HEK293 (cell line): ENCODE data around the gene TLE6.

Experiments used
- ATF2 ChIP-seq: fragments of 450-650 bp; formaldehyde crosslinking; IDR thresholded peaks from 2 replicates; pipeline ENCODE4 v1.5.1; 2016; ENCODE audit warnings: missing biosample characterization, missing genetic modification characterization, low read depth
- PRDM6 ChIP-seq: fragments of 450-650 bp; formaldehyde crosslinking; IDR thresholded peaks from 2 replicates; pipeline ENCODE4 v1.5.1; 2017; ENCODE audit warnings: missing biosample characterization, missing genetic modification characterization
- REST ChIP-seq: fragments of 450-650 bp; formaldehyde crosslinking; IDR thresholded peaks from 2 replicates; pipeline ENCODE4 v1.5.1; 2016; ENCODE audit warnings: missing biosample characterization, missing genetic modification characterization
- SCRT2 ChIP-seq: fragments of 450-650 bp; formaldehyde crosslinking; IDR thresholded peaks from 2 replicates; pipeline ENCODE4 v1.5.1; 2016; ENCODE audit warnings: missing biosample characterization, missing genetic modification characterization
- SP3 ChIP-seq: fragments of 450-650 bp; formaldehyde crosslinking; IDR thresholded peaks from 2 replicates; pipeline ENCODE4 v1.5.1; 2016; ENCODE audit warnings: missing biosample characterization, missing genetic modification characterization
- SP7 ChIP-seq: fragments of 450-650 bp; formaldehyde crosslinking; IDR thresholded peaks from 2 replicates; pipeline ENCODE4 v1.5.1; 2016; ENCODE audit warnings: missing biosample characterization, missing genetic modification characterization
- TRIM28 ChIP-seq: IDR thresholded peaks from 2 replicates; pipeline ENCODE4 v1.6.1; 2011; ENCODE audit warnings: low read length, control low read depth, borderline replicate concordance
- TSHZ1 ChIP-seq: fragments of 450-650 bp; formaldehyde crosslinking; IDR thresholded peaks from 2 replicates; pipeline ENCODE4 v1.5.1; 2016; ENCODE audit warnings: missing biosample characterization, missing genetic modification characterization, borderline replicate concordance
- ZBTB26 ChIP-seq: fragments of 450-650 bp; formaldehyde crosslinking; optimal IDR thresholded peaks from 2 replicates; pipeline ENCODE3; 2016; ENCODE audit warnings: missing biosample characterization, mild to moderate bottlenecking, missing genetic modification characterization
- ZNF114 ChIP-seq: fragments of 450-650 bp; formaldehyde crosslinking; IDR thresholded peaks from 2 replicates; pipeline ENCODE4 v1.5.0; 2017; ENCODE audit warnings: missing biosample characterization, missing genetic modification characterization
- ZNF155 ChIP-seq: fragments of 450-650 bp; formaldehyde crosslinking; IDR thresholded peaks from 2 replicates; pipeline ENCODE4 v1.5.1; 2016; ENCODE audit warnings: missing biosample characterization, missing genetic modification characterization
- ZNF202 ChIP-seq: fragments of 450-650 bp; formaldehyde crosslinking; IDR thresholded peaks from 2 replicates; pipeline ENCODE4 v1.5.1; 2016; ENCODE audit warnings: missing biosample characterization, missing genetic modification characterization, borderline replicate concordance
- ZNF239 ChIP-seq: fragments of 450-650 bp; formaldehyde crosslinking; IDR thresholded peaks from 2 replicates; pipeline ENCODE4 v1.5.1; 2016; ENCODE audit warnings: missing biosample characterization, missing genetic modification characterization
- ZNF274 ChIP-seq, 2 experiments: fragments of 200-500 bp in 1 of 2; fragments of 450-650 bp in 1 of 2; sonication (Bioruptor generic) in 1 of 2; formaldehyde crosslinking in 1 of 2; IDR thresholded peaks; 2 replicates each; pipeline versions ENCODE4 v1.5.1 to v1.6.1; 2014 to 2016; ENCODE audit warnings: borderline replicate concordance in 1 of 2, inconsistent platforms in 1 of 2, low read length in 1 of 2, missing biosample characterization in 1 of 2, missing genetic modification characterization in 1 of 2
- ZNF433 ChIP-seq: fragments of 450-650 bp; formaldehyde crosslinking; IDR thresholded peaks from 2 replicates; pipeline ENCODE4 v1.5.1; 2016; ENCODE audit warnings: missing biosample characterization, missing genetic modification characterization, low read depth
- ZNF501 ChIP-seq: fragments of 450-650 bp; formaldehyde crosslinking; IDR thresholded peaks from 2 replicates; pipeline ENCODE4 v1.5.1; 2016; ENCODE audit warnings: missing biosample characterization, missing genetic modification characterization
- ZNF521 ChIP-seq: fragments of 450-650 bp; formaldehyde crosslinking; IDR thresholded peaks from 2 replicates; pipeline ENCODE4 v1.5.1; 2017; ENCODE audit warnings: missing biosample characterization, mild to moderate bottlenecking, missing genetic modification characterization
- ZNF560 ChIP-seq: fragments of 450-650 bp; formaldehyde crosslinking; IDR thresholded peaks from 2 replicates; pipeline ENCODE4 v1.5.1; 2017; ENCODE audit warnings: missing biosample characterization, missing genetic modification characterization, borderline replicate concordance
- ZNF580 ChIP-seq: fragments of 450-650 bp; formaldehyde crosslinking; IDR thresholded peaks from 2 replicates; pipeline ENCODE4 v1.5.1; 2016; ENCODE audit warnings: missing biosample characterization, missing genetic modification characterization
- ZNF610 ChIP-seq: fragments of 450-650 bp; formaldehyde crosslinking; IDR thresholded peaks from 2 replicates; pipeline ENCODE4 v1.5.1; 2016; ENCODE audit warnings: missing biosample characterization, missing genetic modification characterization, borderline replicate concordance
- ZNF629 ChIP-seq: fragments of 450-650 bp; formaldehyde crosslinking; IDR thresholded peaks from 2 replicates; pipeline ENCODE4 v1.5.1; 2017; ENCODE audit warnings: missing biosample characterization, missing genetic modification characterization
- ZNF645 ChIP-seq: fragments of 450-650 bp; formaldehyde crosslinking; IDR thresholded peaks from 2 replicates; pipeline ENCODE4; 2016; ENCODE audit warnings: missing biosample characterization, missing genetic modification characterization
- ZNF654 ChIP-seq: fragments of 450-650 bp; formaldehyde crosslinking; IDR thresholded peaks from 2 replicates; pipeline ENCODE4 v1.5.1; 2016; ENCODE audit warnings: low read depth, missing biosample characterization, missing genetic modification characterization
- ZNF664 ChIP-seq: fragments of 450-650 bp; formaldehyde crosslinking; IDR thresholded peaks from 2 replicates; pipeline ENCODE4 v1.5.1; 2016; ENCODE audit warnings: missing biosample characterization, missing genetic modification characterization
- ZNF747 ChIP-seq: fragments of 450-650 bp; formaldehyde crosslinking; IDR thresholded peaks from 2 replicates; pipeline ENCODE4 v1.5.1; 2016; ENCODE audit warnings: missing biosample characterization, missing genetic modification characterization
- ZNF785 ChIP-seq: fragments of 450-650 bp; formaldehyde crosslinking; IDR thresholded peaks from 2 replicates; pipeline ENCODE4 v1.5.1; 2016; ENCODE audit warnings: missing biosample characterization, missing genetic modification characterization

The TLE6 gene

GRCh38 chr19:2944775-2945574 is 32.4 kb upstream of the TLE6 start, which contains the start of gene ZNF77 (continued):
- TF ChIP-seq ZNF521 (tag by site-specific recombination), result no peak
- TF ChIP-seq ZNF747, result no peak
- TF ChIP-seq ATF2 (tag by site-specific recombination), result peak; percentile 97
- peak; percentile 91 for TF ChIP-seq SP3
- peak; percentile 84 for TF ChIP-seq SP7 (tag by site-specific recombination)
- TF ChIP-seq ZNF645 (tag by site-specific recombination), result no peak
- no peak for TF ChIP-seq PRDM6 (tag by site-specific recombination)
- TF ChIP-seq ZNF274 (IDR thresholded peaks at IDR 0.05; ENCODE audit: low read length), result no peak
- TF ChIP-seq ZNF274 (tag by site-specific recombination; IDR thresholded peaks at IDR 0.05; ENCODE audit: borderline replicate concordance), result no peak
- TF ChIP-seq ZNF664 (tag by site-specific recombination), result no peak
- TF ChIP-seq TRIM28, result no peak
- TF ChIP-seq ZNF580 (tag by site-specific recombination), result peak; percentile 56
- peak; percentile 96 for TF ChIP-seq ZNF629
- TF ChIP-seq ZNF610 (tag by site-specific recombination), result peak; percentile 55
- no peak for TF ChIP-seq SCRT2 (tag by site-specific recombination)
- TF ChIP-seq ZNF202 (tag by site-specific recombination), result no peak
- TF ChIP-seq ZNF785 (tag by site-specific recombination), result peak; percentile 99
- TF ChIP-seq ZNF433 (tag by site-specific recombination), result no peak
- TF ChIP-seq ZNF114, result no peak
- peak; percentile 43; the same call in 1 of the 2 replicates for TF ChIP-seq REST (tag by site-specific recombination)
- TF ChIP-seq ZNF560 (tag by site-specific recombination), result no peak
- peak; percentile 56 for TF ChIP-seq ZNF501 (tag by site-specific recombination)
- no peak for TF ChIP-seq ZNF155
- peak; percentile 53; the same call in 1 of the 2 replicates for TF ChIP-seq ZNF239
- peak; percentile 82 for TF ChIP-seq ZBTB26
- peak; percentile 69; the same call in 1 of the 2 replicates for TF ChIP-seq TSHZ1 (tag by site-specific recombination)
- TF ChIP-seq ZNF654 (tag by site-specific recombination), result no peak
